Measurements from ENCODE around the gene RNF121.

DNA sequence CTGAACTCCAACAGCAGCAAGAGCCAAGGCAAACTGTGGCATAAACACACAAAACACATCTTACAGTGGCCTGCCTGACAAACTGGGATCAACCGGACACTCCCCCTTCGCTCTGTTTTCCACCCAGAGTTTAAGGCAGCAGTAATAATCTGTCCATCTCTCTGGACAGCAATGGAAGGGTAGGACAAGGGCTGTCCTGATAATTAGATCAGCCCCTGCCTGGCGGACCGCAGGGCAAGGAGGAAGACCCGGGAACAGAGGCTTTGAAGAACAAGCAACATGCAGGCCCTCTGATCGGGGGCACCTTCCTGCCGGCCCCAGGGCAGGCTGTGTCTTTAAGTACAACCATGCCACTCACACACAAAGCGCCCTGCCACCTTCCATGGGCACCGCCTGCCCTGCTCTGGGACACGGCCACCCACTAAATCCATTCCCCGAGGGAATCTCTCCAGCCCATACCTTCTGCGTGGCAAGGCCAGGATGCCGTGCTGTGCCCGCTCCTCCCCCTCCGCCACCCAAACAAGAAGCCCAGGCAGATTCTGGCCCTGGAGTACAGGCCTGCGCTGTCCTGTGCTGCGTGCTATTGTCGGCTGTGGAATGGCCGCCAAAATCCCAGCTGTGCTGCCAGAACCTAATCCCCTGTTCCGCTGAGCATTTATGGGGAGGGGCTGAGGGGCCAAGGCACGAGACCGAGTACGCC, 112.7 kb downstream of the RNF121 start:
- TF ChIP-seq, protein P1, sequence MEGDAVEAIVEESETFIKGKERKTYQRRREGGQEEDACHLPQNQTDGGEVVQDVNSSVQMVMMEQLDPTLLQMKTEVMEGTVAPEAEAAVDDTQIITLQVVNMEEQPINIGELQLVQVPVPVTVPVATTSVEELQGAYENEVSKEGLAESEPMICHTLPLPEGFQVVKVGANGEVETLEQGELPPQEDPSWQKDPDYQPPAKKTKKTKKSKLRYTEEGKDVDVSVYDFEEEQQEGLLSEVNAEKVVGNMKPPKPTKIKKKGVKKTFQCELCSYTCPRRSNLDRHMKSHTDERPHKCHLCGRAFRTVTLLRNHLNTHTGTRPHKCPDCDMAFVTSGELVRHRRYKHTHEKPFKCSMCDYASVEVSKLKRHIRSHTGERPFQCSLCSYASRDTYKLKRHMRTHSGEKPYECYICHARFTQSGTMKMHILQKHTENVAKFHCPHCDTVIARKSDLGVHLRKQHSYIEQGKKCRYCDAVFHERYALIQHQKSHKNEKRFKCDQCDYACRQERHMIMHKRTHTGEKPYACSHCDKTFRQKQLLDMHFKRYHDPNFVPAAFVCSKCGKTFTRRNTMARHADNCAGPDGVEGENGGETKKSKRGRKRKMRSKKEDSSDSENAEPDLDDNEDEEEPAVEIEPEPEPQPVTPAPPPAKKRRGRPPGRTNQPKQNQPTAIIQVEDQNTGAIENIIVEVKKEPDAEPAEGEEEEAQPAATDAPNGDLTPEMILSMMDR (IDR thresholded peaks at IDR 0.05): no peak
- TF ChIP-seq EZH2 (IDR thresholded peaks at IDR 0.05; ENCODE audit: borderline replicate concordance, insufficient read depth, low read depth, low read length, poor library complexity, severe bottlenecking): no peak
